H1 (cell line): ENCODE results near the gene CHP2. TPM values are rescaled to one million over a fixed set of nuclear protein-coding genes. Genes with fewer than 3 reads are reported as not detected.

Experiments used
- ATF2 ChIP-seq: IDR thresholded peaks from 2 replicates; pipeline ENCODE4 v1.6.1; 2012; ENCODE audit warnings: low read length, inconsistent platforms
- CHD7 ChIP-seq: fragments of 300-600 bp; sonication (generic); IDR thresholded peaks from 2 replicates; pipeline ENCODE4 v1.7.1; 2012; ENCODE audit warnings: low read length, moderate library complexity, mild to moderate bottlenecking, inconsistent platforms; ENCODE audit not compliant: insufficient replicate concordance
- CTCF ChIP-seq, 3 experiments: IDR thresholded peaks; 1 replicate in 2 of 3; 2 replicates in 1 of 3; pipeline versions ENCODE4 v1.5.1 to v1.6.1; 2011; ENCODE audit warnings: low read length in 3 of 3, mild to moderate bottlenecking in 3 of 3, inconsistent platforms in 2 of 3, low read depth in 1 of 3, moderate library complexity in 1 of 3; ENCODE audit not compliant: insufficient read depth in 1 of 3; ENCODE audit errors: control extremely low read depth in 1 of 3
- GTF2F1 ChIP-seq: IDR thresholded peaks from 2 replicates; pipeline ENCODE4 v1.6.1; 2012; ENCODE audit warnings: low read depth, low read length, improper control_type of control experiment, borderline replicate concordance
- polyA plus RNA-seq, 7 experiments: library from polyadenylated mRNA; depleted of rRNA in 3 of 7; stranded (reverse) in 5 of 7; unstranded in 2 of 7; fragments of >200 nt in 5 of 7; fragments of 200-250 nt in 2 of 7; gene quantifications; 1 replicate in 5 of 7; 2 replicates in 1 of 7; 4 replicates in 1 of 7; pipeline versions ENCODE4 v1.2.1 to v1.2.3, GENCODE V29; 2011 to 2013; ENCODE audit warnings: missing spikeins in 2 of 7, mixed read lengths in 2 of 7
- total RNA-seq: library from RNA; stranded (reverse); fragmentation: NEBNext Ultra II Directional; extraction: Animal tissue kit (Norgen Biotek cat#: 25700); gene quantifications from 2 replicates; pipeline ENCODE4 v1.2.1, GENCODE V29; 2021

CHP2 gene
- total and polyA plus RNA-seq, 2 of the 8 experiments (the other 6 are each of a cell fraction or from before 2014, with no cell fraction given) = 1.3 to 1.6 TPM

GRCh38 chr16:23757937-23758619 is 3.3 kb downstream of the CHP2 start (continued):
- no peak for TF ChIP-seq CTCF (IDR thresholded peaks at IDR 0.05; ENCODE audit: control extremely low read depth in 1 of 3, insufficient read depth in 1 of 3, low read depth in 1 of 3, low read length in 3 of 3)
- TF ChIP-seq ATF2 = no peak
- TF ChIP-seq CHD7 = no peak
- TF ChIP-seq GTF2F1 = no peak
- TF ChIP-seq, all 59 proteins: peak for 0
